COLO829 (cell line): ENCODE measurements around the gene RRM1.

ENCODE experiments used
- DNase-seq: peaks from one replicate; pipeline ENCODE4 v3.0.0; 2012; ENCODE audit warnings: low spot score

The RRM1 gene

GRCh38 chr11:4187055-4187988 lies 92.7 kb downstream of the RRM1 start:
- peak; percentile 52 for DNase-seq
